GM21447 (cell line): Measurements from ENCODE around the gene HILPDA.
A peak's percentile ranks its signal among the peaks of the same experiment; 100 is the strongest.

Experiments
- ATAC-seq: cut with Tn5 transposase; IDR thresholded peaks from one replicate; pipeline ENCODE4 v1.9.1; 2021; ENCODE audit not compliant: unreplicated experiment

Gene HILPDA

GRCh38 chr7:128455543-128456254 is at the start of gene HILPDA:
Gene HILPDA (plus strand): TSS chr7:128455878. CDS start chr7:128457269, 1,391 bp downstream.
- peak; percentile 68 for ATAC-seq

GRCh38 chr7:128406314-128407232 is 49.1 kb upstream of the HILPDA start:
- ATAC-seq: no peak

GRCh38 chr7:128407233-128407589 is 48.5 kb upstream of the HILPDA start:
- ATAC-seq: no peak

- no peak for ATAC-seq
Observed at GRCh38 chr7:128407751-128408708, 47.6 kb upstream of the HILPDA start.

GRCh38 chr7:128408709-128409595 is 46.7 kb upstream of the HILPDA start:
- no peak for ATAC-seq

- ATAC-seq: peak; percentile 78
Observed at GRCh38 chr7:128409596-128410450, 45.9 kb upstream of the HILPDA start, which contains the start of gene IMPDH1. Gene IMPDH1 (minus strand): TSS chr7:128409982. CDS start chr7:128409901, 81 bp downstream.

- ATAC-seq: no peak
Observed at GRCh38 chr7:128410451-128410753, 45.3 kb upstream of the HILPDA start.

GRCh38 chr7:128415217-128415785 is 40.4 kb upstream of the HILPDA start:
- no peak for ATAC-seq

- ATAC-seq: no peak
Observed at GRCh38 chr7:128417071-128417470, 38.6 kb upstream of the HILPDA start.

- no peak for ATAC-seq
Observed at GRCh38 chr7:128419257-128419656, 36.4 kb upstream of the HILPDA start.

- ATAC-seq: no peak
Observed at GRCh38 chr7:128420773-128421172, 34.9 kb upstream of the HILPDA start.

- ATAC-seq: no peak
Observed at GRCh38 chr7:128421384-128421783, 34.3 kb upstream of the HILPDA start.

GRCh38 chr7:128422037-128422436 is 33.6 kb upstream of the HILPDA start:
- no peak for ATAC-seq

- no peak for ATAC-seq
Observed at GRCh38 chr7:128422842-128423241, 32.8 kb upstream of the HILPDA start.

GRCh38 chr7:128424686-128425275 is 30.9 kb upstream of the HILPDA start:
- no peak for ATAC-seq

- no peak for ATAC-seq
Observed at GRCh38 chr7:128425850-128426249, 29.8 kb upstream of the HILPDA start.

GRCh38 chr7:128427289-128427891 is 28.3 kb upstream of the HILPDA start:
- ATAC-seq: peak; percentile 52

GRCh38 chr7:128430207-128430606 is 25.5 kb upstream of the HILPDA start:
- no peak for ATAC-seq
